Activated CD8-positive, alpha-beta T cell treated with anti-CD3 and anti-CD28 coated beads for 36 hours (primary cell): ENCODE data around the gene BLOC1S5. TPM values are rescaled to one million over a fixed set of nuclear protein-coding genes. Genes with fewer than 3 reads are reported as not detected.

Experiments used
- ATAC-seq: fragments of 200-7000 bp; cut with Tn5 transposase; one replicate; pipeline ENCODE4 v1.10.0; 2021; ENCODE audit warnings: mild to moderate bottlenecking, moderate library complexity
- CTCF ChIA-PET: fragments of 350-600 bp; sonication (Branson Sonifier 250); formaldehyde crosslinking; loops from one replicate; lab custom pipeline; 2021; ENCODE audit warnings: antibody characterized with exemption; lab: Charles Lee
- POLR2A ChIA-PET: fragments of 350-600 bp; sonication (Branson Sonifier 250); formaldehyde crosslinking; loops from one replicate; lab custom pipeline; 2021; ENCODE audit warnings: antibody characterized with exemption; lab: Charles Lee
- DNase-seq: peaks from one replicate; pipeline ENCODE4 v3.0.0-alpha.2; 2020
- H3K27ac Mint-ChIP-seq: one replicate; pipeline ENCODE4 v1.8.0; 2021; ENCODE audit warnings: mild to moderate bottlenecking, mixed read lengths
- H3K27me3 Mint-ChIP-seq: one replicate; pipeline ENCODE4 v1.8.0; 2021; ENCODE audit warnings: mixed read lengths
- H3K36me3 Mint-ChIP-seq: one replicate; pipeline ENCODE4 v1.8.0; 2021; ENCODE audit warnings: low read depth, mixed read lengths
- H3K4me1 Mint-ChIP-seq: one replicate; pipeline ENCODE4 v1.8.0; 2021; ENCODE audit warnings: low read depth, mixed read lengths
- H3K4me3 Mint-ChIP-seq: one replicate; pipeline ENCODE4 v1.8.0; 2021; ENCODE audit warnings: mild to moderate bottlenecking, moderate library complexity, mixed read lengths
- H3K9me3 Mint-ChIP-seq: one replicate; pipeline ENCODE4 v1.8.0; 2021; ENCODE audit warnings: mixed read lengths
- CTCF ChIP-seq: fragments of 200-600 bp; IDR thresholded peaks from one replicate; pipeline ENCODE4 v1.8.0; 2022; ENCODE audit warnings: antibody characterized with exemption, mild to moderate bottlenecking
- intact Hi-C: fragments of 100-400 bp; cut with micrococcal nuclease; formaldehyde crosslinking; loops from one replicate; pipeline ENCODE4 v1.10.0; 2022
- total RNA-seq, 2 experiments: library from RNA; stranded (reverse); gene quantifications; one replicate each; pipeline ENCODE4 v1.2.3, GENCODE V29; 2021

Gene BLOC1S5
- total RNA-seq, 2 experiments from 2014 or later: 23.7 to 26.2 TPM

- Mint-ChIP-seq H3K36me3 (peaks cover 22% of the 10 kb centered on the region), H3K4me3 (peak overlapping the region; percentile 70), H3K4me1 (peaks cover 8% of the 10 kb centered on the region), H3K27ac (peak overlapping the region; percentile 90), H3K27me3 (no peaks in the 10 kb centered on the region), H3K9me3 (no peaks in the 10 kb centered on the region)
- ChIA-PET POLR2A (no interaction called here), CTCF (interaction anchor here (1.0 to 1.4 kb wide), 2 partner anchors 11 to 295 kb away, joined by 5 read pairs; no protein-coding TSS in a partner anchor)
- DNase-seq (no peak), ATAC-seq (no peak)
- intact Hi-C loops: no loop called here
- TF ChIP-seq CTCF: no peak
Measured at GRCh38 chr6:8017705-8018104, 46.5 kb downstream of the BLOC1S5 start.

DNA sequence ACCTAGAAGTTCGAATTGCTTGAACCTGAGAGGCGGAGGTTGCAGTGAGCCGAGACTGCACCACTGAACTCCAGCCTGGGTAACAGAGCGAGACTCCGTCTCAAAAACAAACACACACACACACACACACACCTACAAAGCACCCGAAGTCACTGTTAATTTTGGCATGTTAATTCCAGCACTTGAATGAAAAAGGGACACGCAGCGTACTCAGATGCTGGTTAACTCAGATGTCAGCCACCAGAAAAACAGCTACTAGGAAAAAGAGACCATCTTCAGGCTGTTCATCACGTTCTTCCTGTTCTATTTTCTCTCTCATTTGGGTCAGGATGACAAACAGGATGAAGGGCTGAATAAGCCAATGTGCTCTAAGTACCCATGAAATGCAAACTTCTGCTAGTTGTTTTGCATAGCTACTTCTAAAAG is 46.9 kb downstream of the BLOC1S5 start:
- Mint-ChIP-seq H3K9me3 (no peaks in the 10 kb centered on the region), H3K27ac (peak overlapping the region; percentile 90), H3K27me3 (no peaks in the 10 kb centered on the region), H3K36me3 (peaks cover 22% of the 10 kb centered on the region), H3K4me3 (peak overlapping the region; percentile 70), H3K4me1 (peaks cover 8% of the 10 kb centered on the region)
- POLR2A ChIA-PET: no interaction called here
- CTCF ChIA-PET: interaction anchor here (1.0 to 1.4 kb wide), 2 partner anchors 11 to 295 kb away, joined by 5 read pairs; no protein-coding TSS in a partner anchor
- DNase-seq (no peak), ATAC-seq (peak; percentile 64)
- intact Hi-C loops: no loop called here
- TF ChIP-seq CTCF: no peak

DNA sequence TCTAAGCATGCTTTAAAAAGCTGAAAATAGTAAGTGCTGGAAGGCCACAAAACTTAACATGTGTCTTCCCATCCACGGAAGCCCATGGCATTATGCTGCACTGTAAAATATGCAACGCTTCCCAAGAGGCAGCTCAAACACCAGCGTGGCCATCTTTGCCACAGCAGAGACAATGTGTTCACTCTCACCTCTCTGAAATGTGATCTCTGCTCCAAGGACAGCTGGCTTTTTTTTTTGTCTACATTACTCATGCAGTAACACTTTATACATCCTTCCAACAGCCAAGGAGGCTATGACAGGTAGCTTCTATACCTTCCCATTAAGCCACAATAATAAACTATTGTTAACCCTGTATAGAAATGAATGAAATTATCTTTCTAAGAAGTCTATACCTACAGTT is 49.2 kb downstream of the BLOC1S5 start:
- intact Hi-C loops: no loop called here
- ATAC-seq (no peak), DNase-seq (no peak)
- no peaks in the 10 kb centered on the region for H3K27me3 Mint-ChIP-seq
- no peak overlapping the region for H3K4me3 Mint-ChIP-seq
- POLR2A ChIA-PET: no interaction called here
- peaks cover 12% of the 10 kb centered on the region for H3K36me3 Mint-ChIP-seq
- no peak for TF ChIP-seq CTCF
- no peaks in the 10 kb centered on the region for H3K9me3 Mint-ChIP-seq
- CTCF ChIA-PET: interaction anchor here (1.0 kb wide), 1 partner anchor 9 kb away, joined by 5 read pairs; no protein-coding TSS in a partner anchor
- H3K27ac Mint-ChIP-seq: no peak overlapping the region
- peaks cover 8% of the 10 kb centered on the region for H3K4me1 Mint-ChIP-seq

DNA sequence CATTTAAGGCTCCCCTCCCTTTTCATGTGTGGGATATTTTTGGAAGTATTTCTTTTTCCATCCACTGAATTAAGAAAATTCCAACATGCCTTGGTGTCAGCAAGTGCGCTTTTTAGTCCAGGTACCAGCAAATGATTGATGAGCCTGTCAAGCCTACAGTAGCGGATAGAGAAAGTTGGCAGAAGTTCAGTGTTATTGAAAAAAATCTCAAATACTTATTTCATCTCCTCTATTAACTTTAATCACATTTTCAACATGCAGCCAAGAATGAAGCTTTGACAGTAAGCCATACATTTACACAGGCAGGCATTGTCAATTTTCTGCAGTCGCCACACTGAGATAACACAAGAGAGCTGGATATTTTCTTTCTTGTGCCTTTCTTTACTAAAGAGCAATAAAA is 50.4 kb downstream of the BLOC1S5 start:
- POLR2A ChIA-PET: no interaction called here
- CTCF ChIA-PET: no interaction called here
- Mint-ChIP-seq H3K27me3 (no peaks in the 10 kb centered on the region), H3K36me3 (peaks cover 12% of the 10 kb centered on the region), H3K4me1 (peaks cover 8% of the 10 kb centered on the region), H3K9me3 (no peaks in the 10 kb centered on the region), H3K27ac (no peak overlapping the region), H3K4me3 (no peak overlapping the region)
- intact Hi-C loops: no loop called here
- ATAC-seq: no peak
- DNase-seq: no peak
- no peak for TF ChIP-seq CTCF

DNA sequence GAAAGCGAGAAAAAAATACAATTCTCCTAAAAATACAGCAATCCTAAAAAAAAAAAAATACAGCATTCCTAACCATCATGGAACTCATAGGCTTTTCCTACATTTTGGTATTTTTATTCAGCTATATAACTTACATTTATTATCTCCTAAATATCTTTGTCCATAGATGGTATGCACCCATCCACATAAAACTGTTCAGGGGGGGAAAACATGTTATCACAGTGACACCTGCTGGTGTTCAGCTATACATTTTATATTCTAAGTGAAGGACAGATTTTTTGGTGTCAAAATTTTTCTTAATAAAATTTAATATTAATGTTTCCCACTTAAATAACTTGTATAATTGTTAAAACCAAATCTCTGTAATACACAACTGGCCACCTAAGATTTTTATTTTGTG is 58.0 kb downstream of the BLOC1S5 start:
- H3K27me3 Mint-ChIP-seq: no peaks in the 10 kb centered on the region
- TF ChIP-seq CTCF: peak; percentile 57
- no peak overlapping the region for H3K27ac Mint-ChIP-seq
- ChIA-PET CTCF (interaction anchor here (0.6 to 1.3 kb wide), 9 partner anchors 9 to 771 kb away, joined by 3 to 8 read pairs (median 3); partner anchors contain the start of gene BMP6), POLR2A (no interaction called here)
- H3K36me3 Mint-ChIP-seq: no peaks in the 10 kb centered on the region
- no peaks in the 10 kb centered on the region for H3K4me1 Mint-ChIP-seq
- intact Hi-C loops: loop anchor here (2.0 kb wide), 1 partner anchor 283 kb away; no protein-coding TSS in a partner anchor
- no peaks in the 10 kb centered on the region for H3K9me3 Mint-ChIP-seq
- DNase-seq (peak; percentile 15), ATAC-seq (no peak)
- no peak overlapping the region for H3K4me3 Mint-ChIP-seq
